ENCODE data around the gene SIT1.

The SIT1 gene

GRCh38 chr9:35680331-35681105 lies 29.8 kb upstream of the SIT1 start:
- peaks cover 20% of the 10 kb centered on the region for H3K4me1 ChIP-seq (ENCODE audit: control insufficient read depth, insufficient read depth, low read length)
- H3K27me3 ChIP-seq (ENCODE audit: control insufficient read depth, insufficient read depth, low read length), result no peaks in the 10 kb centered on the region
- no peak overlapping the region for H3K9ac ChIP-seq (ENCODE audit: low read length)
- H3K36me3 ChIP-seq (ENCODE audit: control insufficient read depth, insufficient read depth, low read length), result peaks cover 3% of the 10 kb centered on the region
- H3K9me3 ChIP-seq (ENCODE audit: control insufficient read depth, low read length), result no peaks in the 10 kb centered on the region
- H3K4me3 ChIP-seq (ENCODE audit: low read length), result no peak overlapping the region

GRCh38 chr9:35679766-35680330 lies 29.1 kb upstream of the SIT1 start:
- Histone ChIP-seq H3K9me3 (ENCODE audit: control insufficient read depth, low read length) (no peaks in the 10 kb centered on the region), H3K9ac (ENCODE audit: low read length) (no peak overlapping the region), H3K27me3 (ENCODE audit: control insufficient read depth, insufficient read depth, low read length) (no peaks in the 10 kb centered on the region), H3K4me3 (ENCODE audit: low read length) (no peak overlapping the region), H3K36me3 (ENCODE audit: control insufficient read depth, insufficient read depth, low read length) (peaks cover 3% of the 10 kb centered on the region), H3K4me1 (ENCODE audit: control insufficient read depth, insufficient read depth, low read length) (peaks cover 20% of the 10 kb centered on the region)

- no peaks in the 10 kb centered on the region for H3K27me3 ChIP-seq (ENCODE audit: control insufficient read depth, insufficient read depth, low read length)
- peaks cover 3% of the 10 kb centered on the region for H3K36me3 ChIP-seq (ENCODE audit: control insufficient read depth, insufficient read depth, low read length)
- H3K9ac ChIP-seq (ENCODE audit: low read length), result no peak overlapping the region
- H3K4me1 ChIP-seq (ENCODE audit: control insufficient read depth, insufficient read depth, low read length), result peaks cover 24% of the 10 kb centered on the region
- H3K9me3 ChIP-seq (ENCODE audit: control insufficient read depth, low read length), result no peaks in the 10 kb centered on the region
- H3K4me3 ChIP-seq (ENCODE audit: low read length), result no peak overlapping the region
These were observed 28.4 kb upstream of the SIT1 start for GRCh38 chr9:35679091-35679490.

- Histone ChIP-seq H3K4me1 (ENCODE audit: control insufficient read depth, insufficient read depth, low read length) (peaks cover 47% of the 10 kb centered on the region), H3K4me3 (ENCODE audit: low read length) (peak overlapping the region; percentile 35), H3K9ac (ENCODE audit: low read length) (peak overlapping the region; percentile 75), H3K27me3 (ENCODE audit: control insufficient read depth, insufficient read depth, low read length) (no peaks in the 10 kb centered on the region), H3K9me3 (ENCODE audit: control insufficient read depth, low read length) (no peaks in the 10 kb centered on the region), H3K36me3 (ENCODE audit: control insufficient read depth, insufficient read depth, low read length) (no peaks in the 10 kb centered on the region)
These were observed 25.1 kb upstream of the SIT1 start for GRCh38 chr9:35675732-35676392.

GRCh38 chr9:35675204-35675603 lies 24.5 kb upstream of the SIT1 start:
- H3K9me3 ChIP-seq (ENCODE audit: control insufficient read depth, low read length), result no peaks in the 10 kb centered on the region
- H3K9ac ChIP-seq (ENCODE audit: low read length), result peak overlapping the region; percentile 75
- H3K36me3 ChIP-seq (ENCODE audit: control insufficient read depth, insufficient read depth, low read length), result no peaks in the 10 kb centered on the region

GRCh38 chr9:35674025-35674361 lies 23.3 kb upstream of the SIT1 start:
- no peaks in the 10 kb centered on the region for H3K9me3 ChIP-seq (ENCODE audit: control insufficient read depth, low read length)
- H3K27me3 ChIP-seq (ENCODE audit: control insufficient read depth, insufficient read depth, low read length), result no peaks in the 10 kb centered on the region
- H3K4me1 ChIP-seq (ENCODE audit: control insufficient read depth, insufficient read depth, low read length), result peaks cover 51% of the 10 kb centered on the region
- no peaks in the 10 kb centered on the region for H3K36me3 ChIP-seq (ENCODE audit: control insufficient read depth, insufficient read depth, low read length)
- H3K4me3 ChIP-seq (ENCODE audit: low read length), result peak overlapping the region; percentile 33
- H3K9ac ChIP-seq (ENCODE audit: low read length), result peak overlapping the region; percentile 71

More at GRCh38 chr9:35675204-35675603, 24.5 kb upstream of the SIT1 start:
- Histone ChIP-seq H3K27me3 (ENCODE audit: control insufficient read depth, insufficient read depth, low read length) (no peaks in the 10 kb centered on the region), H3K4me1 (ENCODE audit: control insufficient read depth, insufficient read depth, low read length) (peaks cover 44% of the 10 kb centered on the region), H3K4me3 (ENCODE audit: low read length) (peak overlapping the region; percentile 35)

- H3K4me1 ChIP-seq (ENCODE audit: control insufficient read depth, insufficient read depth, low read length), result peaks cover 58% of the 10 kb centered on the region
- peak within 1 kb of the TSS; percentile 33 for H3K4me3 ChIP-seq (ENCODE audit: low read length)
- no peaks in the 10 kb centered on the region for H3K9me3 ChIP-seq (ENCODE audit: control insufficient read depth, low read length)
- no peaks in the 10 kb centered on the region for H3K36me3 ChIP-seq (ENCODE audit: control insufficient read depth, insufficient read depth, low read length)
- no peaks in the 10 kb centered on the region for H3K27me3 ChIP-seq (ENCODE audit: control insufficient read depth, insufficient read depth, low read length)
- H3K9ac ChIP-seq (ENCODE audit: low read length), result peak within 1 kb of the TSS; percentile 71
These were observed 22.6 kb upstream of the SIT1 start, which contains the start of gene CA9 for GRCh38 chr9:35673132-35674024. TSS of gene CA9 (plus strand) at chr9:35673928. CDS start at chr9:35673960, 32 bp downstream.

GRCh38 chr9:35669331-35670145 lies 18.8 kb upstream of the SIT1 start:
- H3K9me3 ChIP-seq (ENCODE audit: control insufficient read depth, low read length), result no peaks in the 10 kb centered on the region
- no peak overlapping the region for H3K4me3 ChIP-seq (ENCODE audit: low read length)
- H3K4me1 ChIP-seq (ENCODE audit: control insufficient read depth, insufficient read depth, low read length), result peaks cover 58% of the 10 kb centered on the region
- no peaks in the 10 kb centered on the region for H3K36me3 ChIP-seq (ENCODE audit: control insufficient read depth, insufficient read depth, low read length)
- H3K9ac ChIP-seq (ENCODE audit: low read length), result peak overlapping the region; percentile 8
- no peaks in the 10 kb centered on the region for H3K27me3 ChIP-seq (ENCODE audit: control insufficient read depth, insufficient read depth, low read length)

- no peak overlapping the region for H3K9ac ChIP-seq (ENCODE audit: low read length)
- peaks cover 51% of the 10 kb centered on the region for H3K4me1 ChIP-seq (ENCODE audit: control insufficient read depth, insufficient read depth, low read length)
- H3K36me3 ChIP-seq (ENCODE audit: control insufficient read depth, insufficient read depth, low read length), result no peaks in the 10 kb centered on the region
- no peak overlapping the region for H3K4me3 ChIP-seq (ENCODE audit: low read length)
- no peaks in the 10 kb centered on the region for H3K27me3 ChIP-seq (ENCODE audit: control insufficient read depth, insufficient read depth, low read length)
- no peaks in the 10 kb centered on the region for H3K9me3 ChIP-seq (ENCODE audit: control insufficient read depth, low read length)
These were observed 17.2 kb upstream of the SIT1 start for GRCh38 chr9:35667939-35668338.

- no peaks in the 10 kb centered on the region for H3K27me3 ChIP-seq (ENCODE audit: control insufficient read depth, insufficient read depth, low read length)
- H3K9me3 ChIP-seq (ENCODE audit: control insufficient read depth, low read length), result no peaks in the 10 kb centered on the region
- H3K4me3 ChIP-seq (ENCODE audit: low read length), result no peak overlapping the region
- no peak overlapping the region for H3K9ac ChIP-seq (ENCODE audit: low read length)
- H3K36me3 ChIP-seq (ENCODE audit: control insufficient read depth, insufficient read depth, low read length), result no peaks in the 10 kb centered on the region
- peaks cover 50% of the 10 kb centered on the region for H3K4me1 ChIP-seq (ENCODE audit: control insufficient read depth, insufficient read depth, low read length)
These were observed 15.8 kb upstream of the SIT1 start for GRCh38 chr9:35666549-35666948.

- Histone ChIP-seq H3K4me3 (ENCODE audit: low read length) (no peak overlapping the region), H3K27me3 (ENCODE audit: control insufficient read depth, insufficient read depth, low read length) (no peaks in the 10 kb centered on the region), H3K36me3 (ENCODE audit: control insufficient read depth, insufficient read depth, low read length) (no peaks in the 10 kb centered on the region), H3K9me3 (ENCODE audit: control insufficient read depth, low read length) (no peaks in the 10 kb centered on the region), H3K4me1 (ENCODE audit: control insufficient read depth, insufficient read depth, low read length) (peaks cover 50% of the 10 kb centered on the region), H3K9ac (ENCODE audit: low read length) (no peak overlapping the region)
These were observed 15.3 kb upstream of the SIT1 start for GRCh38 chr9:35666045-35666444.
